Measurements from ENCODE around the gene PCDHGC4.
A peak's percentile ranks its signal among the peaks of the same experiment; 100 is the strongest.

The PCDHGC4 gene

DNA sequence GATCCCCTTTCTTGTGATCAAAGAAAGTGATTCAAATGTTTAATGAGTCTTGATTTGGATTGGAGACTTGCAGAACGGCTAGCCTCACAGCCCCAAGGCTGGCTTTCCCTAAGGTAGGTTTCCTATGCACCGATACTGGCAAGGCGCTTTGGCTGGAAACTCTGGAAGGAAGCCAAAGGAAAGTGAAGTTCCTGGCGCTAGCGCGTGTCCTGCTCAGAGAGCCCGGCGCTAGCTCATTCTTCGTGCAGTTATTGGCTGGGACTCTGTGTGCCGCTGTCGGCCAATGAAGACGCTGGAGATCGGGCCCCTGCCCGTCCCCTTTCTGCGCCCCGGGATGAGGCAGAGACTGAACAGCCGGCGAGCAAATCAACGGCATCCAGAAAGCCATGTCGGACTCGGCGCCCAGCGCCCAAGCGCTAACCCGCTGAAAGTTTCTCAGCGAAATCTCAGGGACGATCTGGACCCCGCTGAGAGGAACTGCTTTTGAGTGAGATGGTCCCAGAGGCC is 9.2 kb upstream of the PCDHGC4 start, which contains the start of gene PCDHGC3:
TSS of gene PCDHGC3 (plus strand) at position 342 of the 507 bp plus-strand sequence. CDS start at position 493, 151 bp downstream.
- peak within 1 kb of the TSS; percentile 74 for H3K4me3 ChIP-seq (ENCODE audit: low read depth, low read length)
- DNase-seq (ENCODE audit: low read depth) = peak; percentile 62

DNA sequence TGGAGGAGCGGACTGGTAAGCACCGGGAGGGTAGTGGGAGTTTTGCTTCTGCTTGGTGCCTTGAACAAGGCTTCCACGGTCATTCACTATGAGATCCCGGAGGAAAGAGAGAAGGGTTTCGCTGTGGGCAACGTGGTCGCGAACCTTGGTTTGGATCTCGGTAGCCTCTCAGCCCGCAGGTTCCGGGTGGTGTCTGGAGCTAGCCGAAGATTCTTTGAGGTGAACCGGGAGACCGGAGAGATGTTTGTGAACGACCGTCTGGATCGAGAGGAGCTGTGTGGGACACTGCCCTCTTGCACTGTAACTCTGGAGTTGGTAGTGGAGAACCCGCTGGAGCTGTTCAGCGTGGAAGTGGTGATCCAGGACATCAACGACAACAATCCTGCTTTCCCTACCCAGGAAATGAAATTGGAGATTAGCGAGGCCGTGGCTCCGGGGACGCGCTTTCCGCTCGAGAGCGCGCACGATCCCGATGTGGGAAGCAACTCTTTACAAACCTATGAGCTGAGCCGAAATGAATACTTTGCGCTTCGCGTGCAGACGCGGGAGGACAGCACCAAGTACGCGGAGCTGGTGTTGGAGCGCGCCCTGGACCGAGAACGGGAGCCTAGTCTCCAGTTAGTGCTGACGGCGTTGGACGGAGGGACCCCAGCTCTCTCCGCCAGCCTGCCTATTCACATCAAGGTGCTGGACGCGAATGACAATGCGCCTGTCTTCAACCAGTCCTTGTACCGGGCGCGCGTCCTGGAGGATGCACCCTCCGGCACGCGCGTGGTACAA is 8.5 kb upstream of the PCDHGC4 start:
- peak overlapping the region; percentile 74 for H3K4me3 ChIP-seq (ENCODE audit: low read depth, low read length)
- DNase-seq (ENCODE audit: low read depth) = no peak
- TF ChIP-seq, protein P1, sequence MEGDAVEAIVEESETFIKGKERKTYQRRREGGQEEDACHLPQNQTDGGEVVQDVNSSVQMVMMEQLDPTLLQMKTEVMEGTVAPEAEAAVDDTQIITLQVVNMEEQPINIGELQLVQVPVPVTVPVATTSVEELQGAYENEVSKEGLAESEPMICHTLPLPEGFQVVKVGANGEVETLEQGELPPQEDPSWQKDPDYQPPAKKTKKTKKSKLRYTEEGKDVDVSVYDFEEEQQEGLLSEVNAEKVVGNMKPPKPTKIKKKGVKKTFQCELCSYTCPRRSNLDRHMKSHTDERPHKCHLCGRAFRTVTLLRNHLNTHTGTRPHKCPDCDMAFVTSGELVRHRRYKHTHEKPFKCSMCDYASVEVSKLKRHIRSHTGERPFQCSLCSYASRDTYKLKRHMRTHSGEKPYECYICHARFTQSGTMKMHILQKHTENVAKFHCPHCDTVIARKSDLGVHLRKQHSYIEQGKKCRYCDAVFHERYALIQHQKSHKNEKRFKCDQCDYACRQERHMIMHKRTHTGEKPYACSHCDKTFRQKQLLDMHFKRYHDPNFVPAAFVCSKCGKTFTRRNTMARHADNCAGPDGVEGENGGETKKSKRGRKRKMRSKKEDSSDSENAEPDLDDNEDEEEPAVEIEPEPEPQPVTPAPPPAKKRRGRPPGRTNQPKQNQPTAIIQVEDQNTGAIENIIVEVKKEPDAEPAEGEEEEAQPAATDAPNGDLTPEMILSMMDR (IDR thresholded peaks at IDR 0.05; ENCODE audit: low read depth, low read length, missing control alignments) = no peak

More for the DNA sequence above, 9.2 kb upstream of the PCDHGC4 start, which contains the start of gene PCDHGC3:
- TF ChIP-seq, protein P1 (IDR thresholded peaks at IDR 0.05; ENCODE audit: low read depth, low read length, missing control alignments) = peak; percentile 55

DNA sequence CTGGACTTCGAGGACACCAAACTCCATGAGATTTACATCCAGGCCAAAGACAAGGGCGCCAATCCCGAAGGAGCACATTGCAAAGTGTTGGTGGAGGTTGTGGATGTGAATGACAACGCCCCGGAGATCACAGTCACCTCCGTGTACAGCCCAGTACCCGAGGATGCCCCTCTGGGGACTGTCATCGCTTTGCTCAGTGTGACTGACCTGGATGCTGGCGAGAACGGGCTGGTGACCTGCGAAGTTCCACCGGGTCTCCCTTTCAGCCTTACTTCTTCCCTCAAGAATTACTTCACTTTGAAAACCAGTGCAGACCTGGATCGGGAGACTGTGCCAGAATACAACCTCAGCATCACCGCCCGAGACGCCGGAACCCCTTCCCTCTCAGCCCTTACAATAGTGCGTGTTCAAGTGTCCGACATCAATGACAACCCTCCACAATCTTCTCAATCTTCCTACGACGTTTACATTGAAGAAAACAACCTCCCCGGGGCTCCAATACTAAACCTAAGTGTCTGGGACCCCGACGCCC is 7.7 kb upstream of the PCDHGC4 start:
- no peak for DNase-seq (ENCODE audit: low read depth)
- peak overlapping the region; percentile 74 for H3K4me3 ChIP-seq (ENCODE audit: low read depth, low read length)

DNA sequence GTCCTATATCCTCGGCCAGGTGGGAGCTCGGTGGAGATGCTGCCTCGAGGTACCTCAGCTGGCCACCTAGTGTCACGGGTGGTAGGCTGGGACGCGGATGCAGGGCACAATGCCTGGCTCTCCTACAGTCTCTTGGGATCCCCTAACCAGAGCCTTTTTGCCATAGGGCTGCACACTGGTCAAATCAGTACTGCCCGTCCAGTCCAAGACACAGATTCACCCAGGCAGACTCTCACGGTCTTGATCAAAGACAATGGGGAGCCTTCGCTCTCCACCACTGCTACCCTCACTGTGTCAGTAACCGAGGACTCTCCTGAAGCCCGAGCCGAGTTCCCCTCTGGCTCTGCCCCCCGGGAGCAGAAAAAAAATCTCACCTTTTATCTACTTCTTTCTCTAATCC is 7.0 kb upstream of the PCDHGC4 start:
- TF ChIP-seq, protein P1 (IDR thresholded peaks at IDR 0.05; ENCODE audit: low read depth, low read length, missing control alignments) = no peak

More for the DNA sequence above, 7.7 kb upstream of the PCDHGC4 start:
- TF ChIP-seq, protein P1 (IDR thresholded peaks at IDR 0.05; ENCODE audit: low read depth, low read length, missing control alignments) = no peak

DNA sequence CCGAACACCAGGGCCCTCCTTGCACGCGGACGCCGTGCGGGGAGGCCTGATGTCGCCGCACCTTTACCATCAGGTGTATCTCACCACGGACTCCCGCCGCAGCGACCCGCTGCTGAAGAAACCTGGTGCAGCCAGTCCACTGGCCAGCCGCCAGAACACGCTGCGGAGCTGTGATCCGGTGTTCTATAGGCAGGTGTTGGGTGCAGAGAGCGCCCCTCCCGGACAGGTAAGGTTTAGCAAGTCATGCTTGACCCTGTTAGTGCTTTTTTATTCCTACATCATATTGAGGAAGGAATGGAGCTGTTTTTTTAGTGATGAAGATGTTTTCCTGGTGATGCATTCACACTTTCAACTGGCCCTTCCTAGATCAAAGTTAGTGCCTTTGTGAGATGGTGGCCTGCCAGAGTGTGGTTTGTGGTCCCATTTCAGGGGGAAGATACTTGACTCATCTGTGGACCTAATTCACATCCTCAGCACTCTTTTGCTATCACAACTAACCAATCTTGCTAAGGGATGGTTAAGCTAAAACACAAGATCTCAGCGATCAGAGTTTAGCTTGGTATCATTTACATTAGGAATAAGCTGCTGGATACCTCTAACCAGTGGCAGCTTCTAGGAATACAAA is 6.4 kb upstream of the PCDHGC4 start:
- DNase-seq (ENCODE audit: low read depth) = no peak
- TF ChIP-seq, protein P1 (IDR thresholded peaks at IDR 0.05; ENCODE audit: low read depth, low read length, missing control alignments) = peak; percentile 56
- peak overlapping the region; percentile 8 for H3K4me3 ChIP-seq (ENCODE audit: low read depth, low read length)

More for the DNA sequence above, 7.0 kb upstream of the PCDHGC4 start:
- DNase-seq (ENCODE audit: low read depth) = no peak
- no peak overlapping the region; the same call in 1 of the 2 replicates for H3K4me3 ChIP-seq (ENCODE audit: low read depth, low read length)

DNA sequence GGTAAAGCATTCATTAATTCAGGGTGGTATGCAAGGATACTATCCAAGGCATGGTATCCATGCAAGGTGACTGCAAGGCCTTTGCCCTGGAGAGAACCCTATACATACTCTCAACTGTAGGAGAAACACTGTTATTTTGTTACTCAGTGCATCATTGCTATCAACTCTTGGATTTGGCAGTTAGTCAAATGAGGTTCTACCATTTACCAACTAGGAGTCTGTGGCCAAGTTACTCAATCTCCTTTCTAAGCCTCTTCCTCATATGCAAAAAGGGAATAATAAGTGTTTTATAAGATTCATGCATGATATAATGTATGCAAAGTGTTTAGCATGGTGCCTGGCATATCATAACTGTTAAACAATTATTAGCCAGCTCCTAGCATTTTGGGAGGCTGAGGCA is 5.1 kb upstream of the PCDHGC4 start:
- no peak overlapping the region for H3K4me3 ChIP-seq (ENCODE audit: low read depth, low read length)
- no peak for DNase-seq (ENCODE audit: low read depth)
- TF ChIP-seq, protein P1 (IDR thresholded peaks at IDR 0.05; ENCODE audit: low read depth, low read length, missing control alignments) = no peak

Data from GM12864 (cell line).